H1 (cell line): ENCODE results near the gene SPHK1. TPM values are rescaled to one million over a fixed set of nuclear protein-coding genes. Genes with fewer than 3 reads are reported as not detected.

Experiments
- CTCF ChIA-PET: fragments of 300-600 bp; sonication (Branson Sonifier 250); formaldehyde crosslinking; loops from one replicate; lab custom pipeline; 2021; ENCODE audit not compliant: partially characterized antibody; lab: Charles Lee
- POLR2A ChIA-PET: fragments of 300-600 bp; sonication (Branson Sonifier 250); formaldehyde crosslinking; loops from one replicate; lab custom pipeline; 2021; ENCODE audit warnings: inconsistent platforms; ENCODE audit not compliant: partially characterized antibody; lab: Charles Lee
- DNase-seq, 2 experiments: peaks; one replicate each; pipeline versions ENCODE4 v3.0.0 to v3.0.0-alpha.2; 2010 to 2022; ENCODE audit warnings: low spot score in 2 of 2, low read depth in 1 of 2, mixed read lengths in 1 of 2
- FAIRE-seq: peaks from 2 replicates; lab custom pipeline; 2011; peaks lifted over from hg19 to GRCh38; lab: Jason Lieb, UNC
- H2AFZ ChIP-seq: 2 replicates; pipeline ENCODE4 v1.8.1; 2012; ENCODE audit warnings: low read length, inconsistent platforms
- H2AK5ac ChIP-seq: 2 replicates; pipeline ENCODE4 v1.6.1; 2013; ENCODE audit warnings: low read depth, low read length
- H2BK120ac ChIP-seq: replicated peaks from 2 replicates; pipeline ENCODE3; 2013; ENCODE audit warnings: low read depth, low read length, inconsistent platforms
- H2BK12ac ChIP-seq: 2 replicates; pipeline ENCODE4 v1.6.1; 2013; ENCODE audit warnings: low read depth, low read length
- H2BK15ac ChIP-seq: 2 replicates; pipeline ENCODE4 v1.6.1; 2013; ENCODE audit warnings: low read length
- H2BK20ac ChIP-seq: 2 replicates; pipeline ENCODE4 v1.6.1; 2013; ENCODE audit warnings: low read length
- H2BK5ac ChIP-seq: 2 replicates; pipeline ENCODE4 v1.6.1; 2013; ENCODE audit warnings: low read depth, low read length
- H3K14ac ChIP-seq: 2 replicates; pipeline ENCODE4 v1.6.1; 2013; ENCODE audit warnings: inconsistent platforms; ENCODE audit not compliant: insufficient read length
- H3K18ac ChIP-seq: 2 replicates; pipeline ENCODE4 v1.6.1; 2013; ENCODE audit warnings: low read length; ENCODE audit errors: extremely low read depth
- H3K23ac ChIP-seq: 2 replicates; pipeline ENCODE4 v1.6.1; 2013; ENCODE audit warnings: inconsistent platforms; ENCODE audit not compliant: insufficient read length
- H3K23me2 ChIP-seq: 2 replicates; pipeline ENCODE4 v1.6.1; 2013; ENCODE audit warnings: low read depth, low read length
- H3K27ac ChIP-seq: 2 replicates; pipeline ENCODE4 v1.6.1; 2011; ENCODE audit warnings: low read depth, low read length, inconsistent platforms
- H3K27me3 ChIP-seq, 4 experiments: replicated peaks in 1 of 4; 1 replicate in 1 of 4; 2 replicates in 3 of 4; pipeline versions ENCODE4 v1.6.1 to v1.8.1; 2011 to 2013; ENCODE audit warnings: low read length in 3 of 4, mild to moderate bottlenecking in 3 of 4, inconsistent platforms in 2 of 4, mixed read lengths in 2 of 4, moderate library complexity in 1 of 4; ENCODE audit not compliant: control insufficient read depth in 3 of 4, insufficient read depth in 3 of 4; ENCODE audit errors: extremely low read depth in 1 of 4
- H3K36me3 ChIP-seq, 4 experiments: 2 replicates each; pipeline versions ENCODE4 v1.6.1 to v1.8.1; 2011 to 2013; ENCODE audit warnings: mild to moderate bottlenecking in 4 of 4, low read length in 3 of 4, moderate library complexity in 2 of 4, control low read depth in 1 of 4, inconsistent platforms in 1 of 4; ENCODE audit not compliant: insufficient read depth in 4 of 4, control insufficient read depth in 2 of 4
- H3K4ac ChIP-seq: replicated peaks from 2 replicates; pipeline ENCODE3; 2013; ENCODE audit warnings: low read length, low read depth, mixed read lengths, inconsistent platforms; ENCODE audit not compliant: insufficient read length
- H3K4me1 ChIP-seq, 4 experiments: replicated peaks in 1 of 4; 1 replicate in 1 of 4; 2 replicates in 3 of 4; pipeline versions ENCODE4 v1.6.1 to v1.8.1; 2011 to 2013; ENCODE audit warnings: low read length in 3 of 4, inconsistent platforms in 2 of 4, mixed read lengths in 1 of 4; ENCODE audit not compliant: insufficient read depth in 4 of 4, control insufficient read depth in 3 of 4
- H3K4me2 ChIP-seq, 2 experiments: 2 replicates each; pipeline versions ENCODE4 v1.6.1 to v1.8.1; 2011 to 2013; ENCODE audit warnings: low read depth in 2 of 2, low read length in 2 of 2, control low read depth in 1 of 2, inconsistent platforms in 1 of 2, mild to moderate bottlenecking in 1 of 2; ENCODE audit not compliant: insufficient read depth in 1 of 2
- H3K4me3 ChIP-seq, 4 experiments: fragments of 200-600, 300-600 bp in 1 of 4; sonication (generic), shearing (Covaris generic), sonication (Bioruptor Twin) in 1 of 4; 2 replicates each; pipeline versions ENCODE4 v1.5.1 to v1.8.1; 2011 to 2016; ENCODE audit warnings: low read length in 4 of 4, low read depth in 3 of 4, control low read depth in 2 of 4, inconsistent platforms in 2 of 4, mild to moderate bottlenecking in 2 of 4, mixed read lengths in 1 of 4, moderate library complexity in 1 of 4; ENCODE audit not compliant: insufficient read depth in 2 of 4; ENCODE audit errors: extremely low read depth in 1 of 4
- H3K56ac ChIP-seq: replicated peaks from 2 replicates; pipeline ENCODE3; 2013; ENCODE audit warnings: low read depth, mild to moderate bottlenecking, mixed read lengths, low read length, inconsistent platforms; ENCODE audit not compliant: insufficient read length
- H3K79me1 ChIP-seq: 2 replicates; pipeline ENCODE4 v1.6.1; 2013; ENCODE audit warnings: low read depth, low read length, control low read depth
- H3K79me2 ChIP-seq, 2 experiments: 2 replicates each; pipeline versions ENCODE4 v1.6.1 to v1.8.1; 2012 to 2013; ENCODE audit warnings: low read length in 2 of 2, mild to moderate bottlenecking in 2 of 2, inconsistent platforms in 1 of 2; ENCODE audit not compliant: insufficient read depth in 2 of 2, control insufficient read depth in 1 of 2
- H3K9ac ChIP-seq, 4 experiments: replicated peaks in 1 of 4; 1 replicate in 1 of 4; 2 replicates in 3 of 4; pipeline versions ENCODE4 v1.6.1 to v1.8.1; 2011 to 2013; ENCODE audit warnings: low read depth in 3 of 4, low read length in 3 of 4, control low read depth in 2 of 4, mild to moderate bottlenecking in 2 of 4, moderate library complexity in 2 of 4, inconsistent platforms in 1 of 4; ENCODE audit errors: extremely low read depth in 1 of 4
- H3K9me3 ChIP-seq, 2 experiments: 2 replicates each; pipeline versions ENCODE4 v1.6.1 to v1.8.1; 2012 to 2013; ENCODE audit warnings: mild to moderate bottlenecking in 2 of 2, moderate library complexity in 2 of 2, control low read depth in 1 of 2, inconsistent platforms in 1 of 2, low read depth in 1 of 2, low read length in 1 of 2, mixed read lengths in 1 of 2; ENCODE audit not compliant: insufficient read depth in 2 of 2
- H4K20me1 ChIP-seq, 2 experiments: replicated peaks in 1 of 2; 2 replicates each; pipeline versions ENCODE3 to v1.8.1; 2011 to 2013; ENCODE audit warnings: inconsistent platforms in 2 of 2, low read length in 2 of 2, mild to moderate bottlenecking in 1 of 2; ENCODE audit not compliant: insufficient read depth in 2 of 2, control insufficient read depth in 1 of 2
- H4K5ac ChIP-seq: 2 replicates; pipeline ENCODE4 v1.6.1; 2013; ENCODE audit warnings: low read length, low read depth, mixed read lengths, inconsistent platforms; ENCODE audit not compliant: insufficient read length
- H4K8ac ChIP-seq: 2 replicates; pipeline ENCODE4 v1.8.0; 2013; ENCODE audit warnings: mild to moderate bottlenecking, moderate library complexity, low read length, inconsistent platforms; ENCODE audit not compliant: insufficient read depth; ENCODE audit errors: extremely low read depth
- H4K91ac ChIP-seq: replicated peaks from 2 replicates; pipeline ENCODE3; 2013; ENCODE audit warnings: low read length, mixed read lengths, inconsistent platforms; ENCODE audit not compliant: insufficient read length
- ASH2L ChIP-seq: fragments of 200-600, 300-600 bp; sonication (generic); IDR thresholded peaks from one replicate; pipeline ENCODE4 v1.7.1; 2017; ENCODE audit warnings: low read length
- CTBP2 ChIP-seq: IDR thresholded peaks from 2 replicates; pipeline ENCODE4 v1.7.0; 2011; ENCODE audit warnings: borderline replicate concordance, mild to moderate bottlenecking, moderate library complexity, mixed read lengths, low read length; ENCODE audit not compliant: insufficient read depth, insufficient read length
- E2F6 ChIP-seq: IDR thresholded peaks from 2 replicates; pipeline ENCODE4 v1.6.1; 2012; ENCODE audit warnings: inconsistent platforms
- JUND ChIP-seq: IDR thresholded peaks from 2 replicates; pipeline ENCODE4 v1.6.1; 2011; ENCODE audit warnings: mild to moderate bottlenecking, improper control_type of control experiment, low read length
- KDM1A ChIP-seq: fragments of 200-600, 300-600 bp; sonication (generic); IDR thresholded peaks from 2 replicates; pipeline ENCODE4 v1.7.1; 2016; ENCODE audit warnings: mild to moderate bottlenecking, low read length, borderline replicate concordance
- KDM4A ChIP-seq: IDR thresholded peaks from one replicate; pipeline ENCODE4 v1.7.1; 2012; ENCODE audit warnings: low read depth, mild to moderate bottlenecking, moderate library complexity, low read length, inconsistent platforms; ENCODE audit not compliant: severe bottlenecking
- MAFK ChIP-seq: IDR thresholded peaks from 2 replicates; pipeline ENCODE4 v1.6.1; 2012; ENCODE audit warnings: low read depth, mild to moderate bottlenecking, improper control_type of control experiment, low read length
- MAX ChIP-seq: IDR thresholded peaks from 2 replicates; pipeline ENCODE4 v1.6.1; 2012; ENCODE audit warnings: inconsistent platforms
- RNF2 ChIP-seq: fragments of 200-900, 300-1000 bp; sonication (generic); IDR thresholded peaks from 2 replicates; pipeline ENCODE4 v1.7.1; 2016; ENCODE audit warnings: borderline replicate concordance, low read depth, mild to moderate bottlenecking, antibody characterized with exemption, low read length; ENCODE audit not compliant: poor library complexity, severe bottlenecking; ENCODE audit errors: missing control alignments
- SIRT6 ChIP-seq: IDR thresholded peaks from one replicate; pipeline ENCODE4 v1.7.1; 2012; ENCODE audit warnings: low read length, inconsistent platforms
- SP4 ChIP-seq: IDR thresholded peaks from 2 replicates; pipeline ENCODE4 v1.6.1; 2012; ENCODE audit warnings: low read length, inconsistent platforms
- SUZ12 ChIP-seq: fragments of 200-600 bp; sonication (generic); IDR thresholded peaks from 2 replicates; pipeline ENCODE4 v1.6.1; 2012; ENCODE audit warnings: mild to moderate bottlenecking, inconsistent platforms, low read length, moderate library complexity, mixed read lengths
- WGBS, 2 experiments: shearing (Covaris generic) in 1 of 2; methylation state at CpG; one replicate each; pipeline versions ENCODE4 v1.1.6 to v1.1.7; 2013 to 2015; ENCODE audit warnings: low lambda C conversion rate in 2 of 2, mixed read lengths in 2 of 2, inconsistent platforms in 1 of 2, low coverage in 1 of 2, missing lambda C conversion rate in 1 of 2; ENCODE audit not compliant: insufficient replicate concordance in 2 of 2, insufficient coverage in 1 of 2, insufficient read length in 1 of 2; ENCODE audit errors: extremely low coverage in 1 of 2, missing lambda C conversion rate in 1 of 2; 5-methylcytosine and 5-hydroxymethylcytosine counted together
- polyA plus RNA-seq, 7 experiments: library from polyadenylated mRNA; depleted of rRNA in 3 of 7; stranded (reverse) in 5 of 7; unstranded in 2 of 7; fragments of >200 nt in 5 of 7; fragments of 200-250 nt in 2 of 7; gene quantifications; 1 replicate in 5 of 7; 2 replicates in 1 of 7; 4 replicates in 1 of 7; pipeline versions ENCODE4 v1.2.1 to v1.2.3, GENCODE V29; 2011 to 2013; ENCODE audit warnings: missing spikeins in 2 of 7, mixed read lengths in 2 of 7
- total RNA-seq: library from RNA; stranded (reverse); fragmentation: NEBNext Ultra II Directional; extraction: Animal tissue kit (Norgen Biotek cat#: 25700); gene quantifications from 2 replicates; pipeline ENCODE4 v1.2.1, GENCODE V29; 2021

SPHK1 gene
- total and polyA plus RNA-seq, 2 of the 8 experiments (the other 6 are each of a cell fraction or from before 2014, with no cell fraction given) = 2.4 TPM

GRCh38 chr17:76416899-76417298 is 32.5 kb downstream of the SPHK1 start:
- Histone ChIP-seq H2BK12ac (no peak overlapping the region), H3K27me3 (no peaks in the 10 kb centered on the region), H2BK20ac (no peak overlapping the region), H3K4ac (no peak overlapping the region), H3K56ac (no peak overlapping the region), H3K36me3 (0 out of 8 replicates have a peak, but pooled peaks cover 0 to 4% (median 0%) of the 10 kb centered on the region in 4 experiments), H3K27ac (no peak overlapping the region), H4K8ac (no peak overlapping the region), H4K91ac (no peak overlapping the region), H2BK120ac (no peak overlapping the region), H3K4me2 (no peak overlapping the region), H3K79me2 (peaks cover 0 to 94% of the 10 kb centered on the region in 2 experiments; a peak in 2 of 4 replicates), H3K4me1 (peaks cover 5 to 15% (median 10%) of the 10 kb centered on the region in 4 experiments), H2AK5ac (no peak overlapping the region), H3K9me3 (no peaks in the 10 kb centered on the region), H3K23me2 (no peaks in the 10 kb centered on the region), H2AFZ (no peak overlapping the region), H2BK15ac (no peak overlapping the region), H3K18ac (no peak overlapping the region), H3K14ac (no peak overlapping the region), H4K20me1 (peaks cover 20 to 28% of the 10 kb centered on the region in 2 experiments), H3K4me3 (no peak overlapping the region), H3K9ac (no peak overlapping the region), H2BK5ac (no peak overlapping the region), H4K5ac (no peak overlapping the region), H3K23ac (no peak overlapping the region), H3K79me1 (peaks cover 22% of the 10 kb centered on the region)
- TF ChIP-seq E2F6 = no peak
- no peak for TF ChIP-seq RNF2
- TF ChIP-seq SUZ12 = no peak
- no peak for TF ChIP-seq JUND
- TF ChIP-seq MAX = no peak
- no peak for TF ChIP-seq ASH2L
- no peak for TF ChIP-seq KDM1A
- no peak for TF ChIP-seq KDM4A
- no peak for TF ChIP-seq SIRT6
- TF ChIP-seq MAFK = no peak
- TF ChIP-seq SP4 = no peak
- no peak for TF ChIP-seq CTBP2
- CTCF ChIA-PET = interaction anchor here (0.6 to 9.9 kb wide), 19 partner anchors 8 to 137 kb away, joined by 3 to 84 read pairs (median 4); partner anchors contain the start of genes SPHK1 and UBE2O
- no peak for DNase-seq
- FAIRE-seq = no peak
- 95% methylated on average over 4 of the region's 4 CpGs; no CpG with 5 or more reads in 1 of the 2 experiments for WGBS, 2 experiments
- POLR2A ChIA-PET = interaction anchor here (0.6 to 2.6 kb wide), 5 partner anchors 14 to 411 kb away, joined by 3 to 15 read pairs (median 4); no protein-coding TSS in a partner anchor
